ENCODE measurements around the gene FCN1. TPM values are rescaled to one million over a fixed set of nuclear protein-coding genes. Genes with fewer than 3 reads are reported as not detected.

FCN1 gene
- total and polyA plus RNA-seq, 10 of the 15 experiments (the other 5 are each of a cell fraction or from before 2014, with no cell fraction given), result 0.08 TPM; not detected in 9

DNA sequence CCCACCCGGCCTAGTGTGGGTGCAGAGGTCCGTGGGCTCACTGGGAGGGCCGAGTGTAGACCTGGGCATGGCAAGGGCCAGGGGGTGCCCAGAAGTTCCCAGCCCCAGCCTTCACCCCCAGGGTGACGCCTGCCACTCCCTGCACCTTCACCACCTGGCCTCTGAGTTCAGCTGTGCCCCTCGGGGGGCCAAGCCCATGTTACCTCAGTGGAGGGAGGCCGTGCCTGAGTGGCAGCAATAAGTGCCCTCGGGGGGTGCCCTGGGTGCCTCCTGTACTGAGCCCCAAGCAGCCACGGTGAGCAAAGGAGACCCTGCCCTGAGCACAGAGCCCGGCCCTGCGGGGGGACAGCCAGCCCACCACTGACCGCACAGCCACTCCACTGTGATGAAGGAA is 47.4 kb downstream of the FCN1 start:
- peaks cover 6% of the 10 kb centered on the region; the same call in 1 of the 2 replicates for H3K4me1 ChIP-seq (ENCODE audit: control insufficient read depth, insufficient read depth, low read length)
- H2AFZ ChIP-seq (ENCODE audit: control insufficient read depth, low read depth, low read length), result no peak overlapping the region
- ChIA-PET POLR2A (no interaction called here), SMC1A (ENCODE audit: uncharacterized antibody, unreplicated experiment) (no interaction called here), RAD21 (ENCODE audit: unreplicated experiment) (no interaction called here), CTCF (no interaction called here)
- ATAC-seq (no peak), FAIRE-seq (no peak), DNase-seq (ENCODE audit: low read depth, low spot score) (no peak)
- H3K4me2 ChIP-seq (ENCODE audit: control insufficient read depth, insufficient read depth), result no peak overlapping the region
- in situ Hi-C loops (cut with MboI) (no loop called here), intact Hi-C loops (cut with micrococcal nuclease; ENCODE audit: unreplicated experiment) (no loop called here)
- H3K27ac ChIP-seq (ENCODE audit: control insufficient read depth, insufficient read depth), result no peak overlapping the region
- no peaks in the 10 kb centered on the region for H3K36me3 ChIP-seq (ENCODE audit: control insufficient read depth in 2 of 2, insufficient read depth in 2 of 2, low read length in 1 of 2)
- no peaks in the 10 kb centered on the region for H4K20me1 ChIP-seq (ENCODE audit: control insufficient read depth, insufficient read depth)
- no peaks in the 10 kb centered on the region for H3K79me2 ChIP-seq (ENCODE audit: control insufficient read depth, insufficient read depth, low read length)
- no peaks in the 10 kb centered on the region for H3K27me3 ChIP-seq (replicated peaks in 1 of 2; ENCODE audit: control insufficient read depth in 2 of 2, insufficient read depth in 2 of 2, low read length in 1 of 2)
- H3K4me3 ChIP-seq, result no peak overlapping the region
- H3K9me3 ChIP-seq (replicated peaks; ENCODE audit: control insufficient read depth, insufficient read depth, low read length), result peaks cover 4% of the 10 kb centered on the region; the same call in 2 of the 3 replicates
- H3K9ac ChIP-seq (ENCODE audit: control insufficient read depth, insufficient read depth, low read length), result no peak overlapping the region
- no TSS peak for BruUV-seq (replicated peaks)
- 32% methylated on average over 8 of the region's 11 CpGs for WGBS (ENCODE audit: insufficient coverage, insufficient replicate concordance, low lambda C conversion rate, missing lambda C conversion rate)
- TF ChIP-seq JUNB (IDR thresholded peaks at IDR 0.05), result no peak
- no peak for TF ChIP-seq NFXL1 (IDR thresholded peaks at IDR 0.05; ENCODE audit: borderline replicate concordance)
- no peak for TF ChIP-seq ZBED1 (IDR thresholded peaks at IDR 0.05; ENCODE audit: borderline replicate concordance)
- TF ChIP-seq, protein P1, sequence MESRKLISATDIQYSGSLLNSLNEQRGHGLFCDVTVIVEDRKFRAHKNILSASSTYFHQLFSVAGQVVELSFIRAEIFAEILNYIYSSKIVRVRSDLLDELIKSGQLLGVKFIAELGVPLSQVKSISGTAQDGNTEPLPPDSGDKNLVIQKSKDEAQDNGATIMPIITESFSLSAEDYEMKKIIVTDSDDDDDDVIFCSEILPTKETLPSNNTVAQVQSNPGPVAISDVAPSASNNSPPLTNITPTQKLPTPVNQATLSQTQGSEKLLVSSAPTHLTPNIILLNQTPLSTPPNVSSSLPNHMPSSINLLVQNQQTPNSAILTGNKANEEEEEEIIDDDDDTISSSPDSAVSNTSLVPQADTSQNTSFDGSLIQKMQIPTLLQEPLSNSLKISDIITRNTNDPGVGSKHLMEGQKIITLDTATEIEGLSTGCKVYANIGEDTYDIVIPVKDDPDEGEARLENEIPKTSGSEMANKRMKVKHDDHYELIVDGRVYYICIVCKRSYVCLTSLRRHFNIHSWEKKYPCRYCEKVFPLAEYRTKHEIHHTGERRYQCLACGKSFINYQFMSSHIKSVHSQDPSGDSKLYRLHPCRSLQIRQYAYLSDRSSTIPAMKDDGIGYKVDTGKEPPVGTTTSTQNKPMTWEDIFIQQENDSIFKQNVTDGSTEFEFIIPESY (IDR thresholded peaks at IDR 0.05), result no peak
- no peak for TF ChIP-seq MYC (IDR thresholded peaks at IDR 0.05; ENCODE audit: insufficient read depth, insufficient read length, insufficient replicate concordance, low read length, severe bottlenecking)
- TF ChIP-seq MEF2A (IDR thresholded peaks at IDR 0.05; ENCODE audit: insufficient read depth, low read depth, low read length), result no peak
- TF ChIP-seq, protein P2, sequence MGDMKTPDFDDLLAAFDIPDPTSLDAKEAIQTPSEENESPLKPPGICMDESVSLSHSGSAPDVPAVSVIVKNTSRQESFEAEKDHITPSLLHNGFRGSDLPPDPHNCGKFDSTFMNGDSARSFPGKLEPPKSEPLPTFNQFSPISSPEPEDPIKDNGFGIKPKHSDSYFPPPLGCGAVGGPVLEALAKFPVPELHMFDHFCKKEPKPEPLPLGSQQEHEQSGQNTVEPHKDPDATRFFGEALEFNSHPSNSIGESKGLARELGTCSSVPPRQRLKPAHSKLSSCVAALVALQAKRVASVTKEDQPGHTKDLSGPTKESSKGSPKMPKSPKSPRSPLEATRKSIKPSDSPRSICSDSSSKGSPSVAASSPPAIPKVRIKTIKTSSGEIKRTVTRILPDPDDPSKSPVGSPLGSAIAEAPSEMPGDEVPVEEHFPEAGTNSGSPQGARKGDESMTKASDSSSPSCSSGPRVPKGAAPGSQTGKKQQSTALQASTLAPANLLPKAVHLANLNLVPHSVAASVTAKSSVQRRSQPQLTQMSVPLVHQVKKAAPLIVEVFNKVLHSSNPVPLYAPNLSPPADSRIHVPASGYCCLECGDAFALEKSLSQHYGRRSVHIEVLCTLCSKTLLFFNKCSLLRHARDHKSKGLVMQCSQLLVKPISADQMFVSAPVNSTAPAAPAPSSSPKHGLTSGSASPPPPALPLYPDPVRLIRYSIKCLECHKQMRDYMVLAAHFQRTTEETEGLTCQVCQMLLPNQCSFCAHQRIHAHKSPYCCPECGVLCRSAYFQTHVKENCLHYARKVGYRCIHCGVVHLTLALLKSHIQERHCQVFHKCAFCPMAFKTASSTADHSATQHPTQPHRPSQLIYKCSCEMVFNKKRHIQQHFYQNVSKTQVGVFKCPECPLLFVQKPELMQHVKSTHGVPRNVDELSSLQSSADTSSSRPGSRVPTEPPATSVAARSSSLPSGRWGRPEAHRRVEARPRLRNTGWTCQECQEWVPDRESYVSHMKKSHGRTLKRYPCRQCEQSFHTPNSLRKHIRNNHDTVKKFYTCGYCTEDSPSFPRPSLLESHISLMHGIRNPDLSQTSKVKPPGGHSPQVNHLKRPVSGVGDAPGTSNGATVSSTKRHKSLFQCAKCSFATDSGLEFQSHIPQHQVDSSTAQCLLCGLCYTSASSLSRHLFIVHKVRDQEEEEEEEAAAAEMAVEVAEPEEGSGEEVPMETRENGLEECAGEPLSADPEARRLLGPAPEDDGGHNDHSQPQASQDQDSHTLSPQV (IDR thresholded peaks at IDR 0.05), result no peak
- TF ChIP-seq RBBP5 (conservative IDR thresholded peaks at IDR 0.05), result no peak
- TF ChIP-seq, protein P3, sequence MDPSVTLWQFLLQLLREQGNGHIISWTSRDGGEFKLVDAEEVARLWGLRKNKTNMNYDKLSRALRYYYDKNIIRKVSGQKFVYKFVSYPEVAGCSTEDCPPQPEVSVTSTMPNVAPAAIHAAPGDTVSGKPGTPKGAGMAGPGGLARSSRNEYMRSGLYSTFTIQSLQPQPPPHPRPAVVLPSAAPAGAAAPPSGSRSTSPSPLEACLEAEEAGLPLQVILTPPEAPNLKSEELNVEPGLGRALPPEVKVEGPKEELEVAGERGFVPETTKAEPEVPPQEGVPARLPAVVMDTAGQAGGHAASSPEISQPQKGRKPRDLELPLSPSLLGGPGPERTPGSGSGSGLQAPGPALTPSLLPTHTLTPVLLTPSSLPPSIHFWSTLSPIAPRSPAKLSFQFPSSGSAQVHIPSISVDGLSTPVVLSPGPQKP (IDR thresholded peaks at IDR 0.05; ENCODE audit: low read depth, low read length), result no peak
- TF ChIP-seq, protein P4, sequence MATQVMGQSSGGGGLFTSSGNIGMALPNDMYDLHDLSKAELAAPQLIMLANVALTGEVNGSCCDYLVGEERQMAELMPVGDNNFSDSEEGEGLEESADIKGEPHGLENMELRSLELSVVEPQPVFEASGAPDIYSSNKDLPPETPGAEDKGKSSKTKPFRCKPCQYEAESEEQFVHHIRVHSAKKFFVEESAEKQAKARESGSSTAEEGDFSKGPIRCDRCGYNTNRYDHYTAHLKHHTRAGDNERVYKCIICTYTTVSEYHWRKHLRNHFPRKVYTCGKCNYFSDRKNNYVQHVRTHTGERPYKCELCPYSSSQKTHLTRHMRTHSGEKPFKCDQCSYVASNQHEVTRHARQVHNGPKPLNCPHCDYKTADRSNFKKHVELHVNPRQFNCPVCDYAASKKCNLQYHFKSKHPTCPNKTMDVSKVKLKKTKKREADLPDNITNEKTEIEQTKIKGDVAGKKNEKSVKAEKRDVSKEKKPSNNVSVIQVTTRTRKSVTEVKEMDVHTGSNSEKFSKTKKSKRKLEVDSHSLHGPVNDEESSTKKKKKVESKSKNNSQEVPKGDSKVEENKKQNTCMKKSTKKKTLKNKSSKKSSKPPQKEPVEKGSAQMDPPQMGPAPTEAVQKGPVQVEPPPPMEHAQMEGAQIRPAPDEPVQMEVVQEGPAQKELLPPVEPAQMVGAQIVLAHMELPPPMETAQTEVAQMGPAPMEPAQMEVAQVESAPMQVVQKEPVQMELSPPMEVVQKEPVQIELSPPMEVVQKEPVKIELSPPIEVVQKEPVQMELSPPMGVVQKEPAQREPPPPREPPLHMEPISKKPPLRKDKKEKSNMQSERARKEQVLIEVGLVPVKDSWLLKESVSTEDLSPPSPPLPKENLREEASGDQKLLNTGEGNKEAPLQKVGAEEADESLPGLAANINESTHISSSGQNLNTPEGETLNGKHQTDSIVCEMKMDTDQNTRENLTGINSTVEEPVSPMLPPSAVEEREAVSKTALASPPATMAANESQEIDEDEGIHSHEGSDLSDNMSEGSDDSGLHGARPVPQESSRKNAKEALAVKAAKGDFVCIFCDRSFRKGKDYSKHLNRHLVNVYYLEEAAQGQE (IDR thresholded peaks at IDR 0.05; ENCODE audit: low read depth, low read length), result no peak

All from GM12878 (cell line).